B cell (primary cell): Measurements from ENCODE around the gene CYB5R3. TPM values are rescaled to one million over a fixed set of nuclear protein-coding genes. Genes with fewer than 3 reads are reported as not detected.

Source experiments
- ATAC-seq: fragments of 200-7000 bp; cut with Tn5 transposase; one replicate; pipeline ENCODE4 v1.10.0; 2021; ENCODE audit warnings: low read depth, mild to moderate bottlenecking, moderate number of reproducible peaks, moderate library complexity
- CTCF ChIA-PET: fragments of 350-600 bp; sonication (Branson Sonifier 250); formaldehyde crosslinking; loops from one replicate; lab custom pipeline; 2021; ENCODE audit warnings: antibody characterized with exemption, inconsistent platforms; lab: Charles Lee
- POLR2A ChIA-PET: fragments of 350-600 bp; sonication (Branson Sonifier 250); formaldehyde crosslinking; loops from one replicate; lab custom pipeline; 2021; ENCODE audit warnings: antibody characterized with exemption; lab: Charles Lee
- DNase-seq: peaks from one replicate; pipeline ENCODE4 v3.0.0; 2013
- H2AFZ ChIP-seq: 2 replicates; pipeline ENCODE4 v1.6.1; 2012; ENCODE audit warnings: mild to moderate bottlenecking, low read depth, low read length; ENCODE audit not compliant: insufficient read depth, poor library complexity, severe bottlenecking
- H3K27ac ChIP-seq, 2 donors: 1 replicate in 1 of 2; 2 replicates in 1 of 2; pipeline ENCODE4 v1.5.1; 2012 to 2013; ENCODE audit warnings: low read length in 2 of 2, mild to moderate bottlenecking in 2 of 2, moderate library complexity in 1 of 2
- H3K27me3 ChIP-seq, 4 experiments: fragments of 200-600 bp in 1 of 4; sonication (generic) in 1 of 4; replicated peaks in 1 of 4; 1 replicate in 2 of 4; 2 replicates in 2 of 4; pipeline versions ENCODE4 v1.6.1 to v1.7.0; 2013 to 2016; ENCODE audit warnings: low read length in 3 of 4, mild to moderate bottlenecking in 2 of 4, mixed read lengths in 1 of 4, moderate library complexity in 1 of 4; ENCODE audit not compliant: insufficient read depth in 4 of 4, control insufficient read depth in 3 of 4; ENCODE audit errors: control extremely low read depth in 1 of 4
- H3K36me3 ChIP-seq, 2 experiments: replicated peaks in 1 of 2; 1 replicate in 1 of 2; 2 replicates in 1 of 2; pipeline versions ENCODE4 v1.6.1 to v1.7.1; 2013; ENCODE audit warnings: low read length in 1 of 2; ENCODE audit not compliant: insufficient read depth in 2 of 2, control insufficient read depth in 1 of 2; ENCODE audit errors: control extremely low read depth in 1 of 2, extremely low read depth in 1 of 2
- H3K4me1 ChIP-seq, 2 donors: fragments of 200-600 bp in 1 of 2; sonication (generic) in 1 of 2; 1 replicate in 1 of 2; 2 replicates in 1 of 2; pipeline versions ENCODE4 v1.5.1 to v1.6.1; 2013 to 2017; ENCODE audit warnings: low read length in 2 of 2; ENCODE audit not compliant: control insufficient read depth in 2 of 2, insufficient read depth in 2 of 2
- H3K4me2 ChIP-seq: replicated peaks from 2 replicates; pipeline ENCODE3; 2012; ENCODE audit warnings: mild to moderate bottlenecking, low read depth, low read length; ENCODE audit not compliant: poor library complexity, severe bottlenecking
- H3K4me3 ChIP-seq, 5 experiments: fragments of 200-600 bp in 1 of 5; sonication (generic) in 1 of 5; 1 replicate in 3 of 5; 2 replicates in 2 of 5; pipeline versions ENCODE4 v1.5.1 to v1.7.0; 2011 to 2016; ENCODE audit warnings: low read length in 4 of 5, mild to moderate bottlenecking in 4 of 5, low read depth in 2 of 5, control low read depth in 1 of 5, moderate library complexity in 1 of 5; ENCODE audit not compliant: insufficient read depth in 1 of 5; ENCODE audit errors: control extremely low read depth in 1 of 5, extremely low read depth in 1 of 5
- H3K79me2 ChIP-seq: fragments of 200-600 bp; sonication (generic); one replicate; pipeline ENCODE4 v1.6.0; 2016; ENCODE audit warnings: low read length; ENCODE audit not compliant: control insufficient read depth, insufficient read depth
- H3K9ac ChIP-seq: fragments of 200-600 bp; sonication (generic); 2 replicates; pipeline ENCODE4 v1.6.1; 2017; ENCODE audit warnings: mild to moderate bottlenecking, low read length, moderate library complexity
- H3K9me3 ChIP-seq, 3 donors: one replicate each; pipeline versions ENCODE4 v1.6.1 to v1.7.1; 2013; ENCODE audit warnings: low read length in 2 of 3; ENCODE audit not compliant: control insufficient read depth in 2 of 3, insufficient read depth in 1 of 3; ENCODE audit errors: control extremely low read depth in 1 of 3
- H4K20me1 ChIP-seq: 2 replicates; pipeline ENCODE4 v1.6.0; 2012; ENCODE audit warnings: mild to moderate bottlenecking, low read length; ENCODE audit not compliant: insufficient read depth, control insufficient read depth, poor library complexity, severe bottlenecking
- H3K27ac Mint-ChIP-seq: one replicate; pipeline ENCODE4 v1.8.0; 2021; ENCODE audit warnings: mixed read lengths
- H3K27me3 Mint-ChIP-seq: one replicate; pipeline ENCODE4 v1.8.0; 2021; ENCODE audit warnings: mixed read lengths
- H3K4me1 Mint-ChIP-seq: one replicate; pipeline ENCODE4 v1.8.0; 2021; ENCODE audit warnings: mixed read lengths
- H3K4me3 Mint-ChIP-seq: one replicate; pipeline ENCODE4 v1.8.0; 2021; ENCODE audit warnings: mixed read lengths
- H3K9me3 Mint-ChIP-seq: one replicate; pipeline ENCODE4 v1.8.0; 2022; ENCODE audit warnings: mixed read lengths; ENCODE audit not compliant: insufficient read depth
- CTCF ChIP-seq: fragments of 200-600 bp; IDR thresholded peaks from one replicate; pipeline ENCODE4 v1.8.0; 2022; ENCODE audit warnings: antibody characterized with exemption, mild to moderate bottlenecking
- EZH2 ChIP-seq: IDR thresholded peaks from 2 replicates; pipeline ENCODE4 v1.6.1; 2012; ENCODE audit warnings: borderline replicate concordance, low read depth, mild to moderate bottlenecking, moderate library complexity, low read length; ENCODE audit not compliant: insufficient read depth, poor library complexity, severe bottlenecking
- WGBS: methylation state at CpG from one replicate; pipeline ENCODE4 v1.1.5; 2013; ENCODE audit warnings: missing lambda C conversion rate; ENCODE audit not compliant: insufficient coverage; 5-methylcytosine and 5-hydroxymethylcytosine counted together
- intact Hi-C: fragments of 100-400 bp; cut with micrococcal nuclease; formaldehyde crosslinking; loops from one replicate; pipeline ENCODE4 v1.10.0; 2022
- polyA plus RNA-seq: library from polyadenylated mRNA; depleted of rRNA; stranded (reverse); fragments of >200 nt; gene quantifications from 2 replicates; pipeline ENCODE4 v1.2.3, GENCODE V29; 2012
- total RNA-seq, 2 donors: library from RNA; stranded (reverse); fragments of 120-200 nt in 1 of 2; gene quantifications; 1 replicate in 1 of 2; 2 replicates in 1 of 2; pipeline versions ENCODE4 v1.2.3 to v1.2.4, GENCODE V29; 2013 to 2022

The CYB5R3 gene
- total and polyA plus RNA-seq, 2 donors (not counting 1 experiment from before 2014, with no cell fraction given) = 60.8 to 79.2 TPM

- Histone ChIP-seq H3K27ac (no peak overlapping the region), H4K20me1 (no peaks in the 10 kb centered on the region), H3K4me2 (no peak overlapping the region), H3K4me1 (peaks cover 21 to 47% of the 10 kb centered on the region in 2 donors), H3K4me3 (no peak overlapping the region), H3K9me3 (no peaks in the 10 kb centered on the region), H3K9ac (no peak overlapping the region), H3K79me2 (no peaks in the 10 kb centered on the region), H3K36me3 (peaks cover 0 to 24% of the 10 kb centered on the region in 2 experiments), H3K27me3 (no peaks in the 10 kb centered on the region), H2AFZ (no peak overlapping the region)
- intact Hi-C loops = loop anchor here (2.0 kb wide), 1 partner anchor 201 kb away; no protein-coding TSS in a partner anchor
- Mint-ChIP-seq H3K9me3 (no peaks in the 10 kb centered on the region), H3K27me3 (no peaks in the 10 kb centered on the region), H3K4me3 (no peak overlapping the region), H3K4me1 (peaks cover 43% of the 10 kb centered on the region), H3K27ac (no peak overlapping the region)
- ATAC-seq = no peak
- TF ChIP-seq CTCF = no peak
- TF ChIP-seq EZH2 = no peak
- POLR2A ChIA-PET = no interaction called here
- no peak for DNase-seq
- CTCF ChIA-PET = interaction anchor here (1.4 to 4.0 kb wide), 3 partner anchors 23 to 269 kb away, joined by 5 to 27 read pairs (median 15); no protein-coding TSS in a partner anchor
- 96% methylated on average over 4 of the region's 4 CpGs for WGBS
These were observed 29.1 kb downstream of the CYB5R3 start for GRCh38 chr22:42620084-42620483.

GRCh38 chr22:42619261-42620063 is 29.7 kb downstream of the CYB5R3 start:
- Mint-ChIP-seq H3K27me3 (no peaks in the 10 kb centered on the region), H3K4me3 (no peak overlapping the region), H3K27ac (peak overlapping the region; percentile 20), H3K4me1 (peaks cover 46% of the 10 kb centered on the region), H3K9me3 (no peaks in the 10 kb centered on the region)
- TF ChIP-seq CTCF (no peak), EZH2 (no peak)
- DNase-seq (peak; percentile 41), ATAC-seq (no peak)
- H3K27me3 ChIP-seq = no peaks in the 10 kb centered on the region
- no peaks in the 10 kb centered on the region for H3K9me3 ChIP-seq
- H3K4me3 ChIP-seq = no peak overlapping the region
- no peak overlapping the region for H3K4me2 ChIP-seq
- 98% methylated on average over 32 of the region's 35 CpGs for WGBS
- no peaks in the 10 kb centered on the region for H4K20me1 ChIP-seq
- intact Hi-C loops = loop anchor here (2.0 kb wide), 1 partner anchor 201 kb away; no protein-coding TSS in a partner anchor
- no peak overlapping the region for H2AFZ ChIP-seq
- peaks cover 0 to 19% of the 10 kb centered on the region in 2 experiments for H3K36me3 ChIP-seq
- H3K9ac ChIP-seq = no peak overlapping the region
- peaks cover 21 to 43% of the 10 kb centered on the region in 2 donors for H3K4me1 ChIP-seq
- ChIA-PET POLR2A (no interaction called here), CTCF (interaction anchor here (0.7 to 4.0 kb wide), 3 partner anchors 24 to 200 kb away, joined by 3 to 27 read pairs (median 15); no protein-coding TSS in a partner anchor)
- no peak overlapping the region for H3K27ac ChIP-seq
- no peaks in the 10 kb centered on the region for H3K79me2 ChIP-seq
